GM21526 (cell line): ENCODE data around the gene CD200R1.
A peak's percentile ranks its signal among the peaks of the same experiment; 100 is the strongest.

Experiments
- ATAC-seq: cut with Tn5 transposase; IDR thresholded peaks from one replicate; pipeline ENCODE4 v1.9.1; 2021; ENCODE audit warnings: moderate library complexity; ENCODE audit not compliant: unreplicated experiment, low FRiP score

Gene CD200R1

GRCh38 chr3:112894258-112894657, 80.6 kb downstream of the CD200R1 start:
- ATAC-seq: no peak

DNA sequence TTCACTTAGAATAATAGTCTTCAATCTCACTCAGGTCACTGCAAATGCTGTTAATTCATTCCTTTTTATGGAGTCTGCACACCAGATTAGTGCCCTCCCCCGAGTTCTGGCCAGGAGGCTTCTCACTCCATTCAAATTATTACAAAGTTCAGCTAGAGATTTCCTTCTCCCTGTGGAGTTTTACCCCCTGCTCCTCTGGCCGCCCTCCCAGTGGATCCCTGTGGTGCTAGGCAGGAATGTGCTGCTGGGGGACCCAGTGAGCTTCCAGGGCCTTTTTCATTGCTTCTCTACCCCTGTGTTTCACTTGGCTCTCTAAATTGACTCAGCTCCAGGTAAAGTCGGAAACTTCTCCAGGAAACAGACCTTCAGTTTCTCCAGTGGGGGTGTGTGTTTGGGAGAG, 85.5 kb downstream of the CD200R1 start:
- ATAC-seq: no peak

GRCh38 chr3:112888381-112889085, 86.4 kb downstream of the CD200R1 start:
- ATAC-seq: no peak

GRCh38 chr3:112884678-112885290, 90.1 kb downstream of the CD200R1 start:
- ATAC-seq: no peak

DNA sequence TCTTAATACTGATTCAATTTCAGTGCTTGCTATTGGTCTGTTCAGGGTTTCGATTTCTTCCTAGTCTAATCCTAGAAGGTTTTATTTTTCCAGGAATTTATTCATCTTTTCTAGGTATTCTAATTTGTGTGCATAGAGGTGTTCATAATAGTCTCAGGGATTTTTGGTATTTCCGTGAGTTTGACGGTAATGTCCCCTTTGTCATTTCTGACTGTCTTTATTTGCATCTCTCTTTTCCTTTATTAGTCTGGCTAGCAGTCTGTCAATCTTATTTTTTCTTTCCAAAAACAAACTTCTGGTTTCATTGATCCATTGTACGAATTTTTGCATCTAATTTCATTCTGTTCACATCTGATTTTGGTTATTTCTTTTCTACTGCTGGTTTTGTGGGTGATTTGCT, 93.0 kb downstream of the CD200R1 start:
- ATAC-seq: no peak

GRCh38 chr3:112875561-112875960, 99.3 kb downstream of the CD200R1 start:
- ATAC-seq: no peak

- ATAC-seq: no peak
Measured at GRCh38 chr3:112874725-112875124, 100.2 kb downstream of the CD200R1 start.

- peak; percentile 62 for ATAC-seq
Measured at GRCh38 chr3:112873632-112874031, 101.3 kb downstream of the CD200R1 start.

- no peak for ATAC-seq
Measured at GRCh38 chr3:112871735-112872134, 103.2 kb downstream of the CD200R1 start.
